Sciatic nerve (tissue), 2 donors: ENCODE results near the gene CNIH3. TPM values are rescaled to one million over a fixed set of nuclear protein-coding genes. Genes with fewer than 3 reads are reported as not detected.
"Not testable (repeated sequence)": the region's sequence is repeated elsewhere in the genome, so short reads cannot be mapped to it uniquely, and the experiment has no call there.

Experiments
- ATAC-seq: fragments of 200-7000 bp; cut with Tn5 transposase; one replicate; pipeline ENCODE4 v1.9.1; 2020; ENCODE audit warnings: mild to moderate bottlenecking, moderate library complexity
- DNase-seq: peaks from one replicate; pipeline ENCODE4 v3.0.0-alpha.2; 2020; ENCODE audit warnings: low spot score
- intact Hi-C: fragments of 100-400 bp; cut with DNase I; formaldehyde crosslinking; loops from one replicate; pipeline ENCODE4 v1.14.2; 2022
- total RNA-seq: library from RNA; stranded (reverse); fragmentation: NEBNext Ultra II Directional; extraction: Animal tissue kit (Norgen Biotek cat#: 25700); gene quantifications from one replicate; pipeline ENCODE4 v1.2.1, GENCODE V29; 2021
- donor health status: DM: no; HTN: no; CAD: no.
- donor health status: DM: no; HTN: no; CAD: no.

CNIH3 gene
- total RNA-seq, 1 donor from 2014 or later = 6.7 TPM

- intact Hi-C loops = no loop called here
- ATAC-seq = no peak
- no peak for DNase-seq
These were observed 89.5 kb downstream of the CNIH3 start for GRCh38 chr1:224705578-224705977.

DNA sequence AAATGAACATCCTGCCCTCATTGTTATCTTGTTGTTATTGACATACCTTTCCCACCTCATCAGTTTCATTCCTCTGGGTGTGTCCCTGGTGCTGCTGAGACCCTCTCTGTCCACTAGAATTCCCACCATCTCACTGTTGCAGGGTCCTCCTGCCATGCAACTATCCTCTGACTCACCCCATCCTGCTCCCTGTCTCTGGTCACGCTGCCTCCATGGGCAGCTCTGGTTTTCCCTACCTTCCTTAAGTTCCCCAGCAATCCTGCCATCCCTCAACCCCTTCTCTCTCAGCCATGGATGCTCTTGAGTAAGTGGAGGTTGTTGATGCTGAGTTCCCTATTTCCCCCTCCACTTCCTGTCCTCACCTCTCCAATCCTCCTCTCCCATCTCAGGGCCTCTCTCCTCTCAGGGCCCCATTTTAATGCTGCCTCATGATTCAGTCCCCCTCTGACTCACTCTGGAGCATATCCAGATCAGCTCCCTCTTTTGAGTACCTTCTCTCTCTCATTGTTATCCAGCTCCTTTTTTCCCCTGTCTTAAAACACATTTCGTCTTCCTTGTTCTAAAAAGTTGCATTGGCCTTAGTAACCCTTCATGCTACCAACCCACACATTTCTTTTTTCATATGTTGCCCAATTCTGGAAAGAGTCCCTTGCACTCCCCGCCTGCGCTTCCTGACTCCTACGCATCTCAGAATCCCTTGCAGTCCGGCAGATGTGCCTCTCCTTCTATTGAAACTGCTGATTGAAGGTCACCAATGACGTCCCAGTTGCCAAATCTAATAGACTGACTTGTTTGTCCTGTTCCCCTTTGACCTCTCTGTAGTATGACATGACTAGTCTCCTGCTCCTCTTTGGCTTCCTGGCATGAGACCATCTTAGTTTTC is 92.0 kb downstream of the CNIH3 start:
- DNase-seq (no peak), ATAC-seq (no peak)
- intact Hi-C loops = no loop called here

DNA sequence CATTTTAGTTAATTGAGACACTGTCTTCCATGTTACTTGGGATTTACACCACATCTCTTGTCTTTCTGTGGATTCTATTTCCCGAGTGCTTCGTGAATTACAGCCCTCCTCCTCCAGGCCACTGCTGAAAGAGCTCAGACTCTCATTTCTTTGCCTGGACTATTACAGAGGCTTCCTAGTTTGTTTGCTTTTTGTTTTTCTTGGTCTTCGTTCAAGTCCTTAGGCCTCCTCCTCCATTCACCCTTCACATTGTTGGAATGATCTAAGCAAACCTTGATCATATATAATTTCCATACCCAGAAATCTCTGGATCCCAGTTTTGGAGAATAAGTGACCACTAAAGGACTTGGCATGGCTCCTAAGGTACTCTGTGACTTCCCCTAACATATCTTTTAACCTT is 94.1 kb downstream of the CNIH3 start:
- no peak for DNase-seq
- no peak for ATAC-seq
- intact Hi-C loops = no loop called here

DNA sequence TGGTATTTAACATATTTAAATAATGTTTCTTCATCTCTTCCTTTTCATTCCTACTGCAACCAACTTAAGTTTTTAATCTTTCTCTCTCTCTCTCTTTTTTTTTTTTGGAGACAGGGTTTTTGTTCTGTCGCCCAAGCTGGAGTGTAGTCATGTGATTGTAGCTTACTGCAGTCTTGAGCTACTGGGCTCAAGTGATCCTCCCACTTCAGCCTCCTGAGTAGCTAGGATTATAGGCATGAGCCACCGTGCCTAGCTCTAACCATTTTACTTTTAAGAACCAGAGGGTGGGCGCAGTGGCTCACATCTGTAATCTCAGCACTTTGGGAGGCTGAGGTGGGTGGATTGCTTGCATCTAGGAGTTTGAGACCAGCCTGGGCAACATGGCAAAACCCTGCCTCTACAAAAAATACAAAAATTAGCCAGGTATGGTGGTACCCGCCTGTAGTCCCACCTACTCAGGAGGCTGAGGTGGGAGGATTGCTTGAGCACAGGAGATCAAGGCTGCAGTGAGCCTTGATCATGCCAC is 95.2 kb downstream of the CNIH3 start:
- DNase-seq, ATAC-seq, intact Hi-C loops: not testable (repeated sequence)

DNA sequence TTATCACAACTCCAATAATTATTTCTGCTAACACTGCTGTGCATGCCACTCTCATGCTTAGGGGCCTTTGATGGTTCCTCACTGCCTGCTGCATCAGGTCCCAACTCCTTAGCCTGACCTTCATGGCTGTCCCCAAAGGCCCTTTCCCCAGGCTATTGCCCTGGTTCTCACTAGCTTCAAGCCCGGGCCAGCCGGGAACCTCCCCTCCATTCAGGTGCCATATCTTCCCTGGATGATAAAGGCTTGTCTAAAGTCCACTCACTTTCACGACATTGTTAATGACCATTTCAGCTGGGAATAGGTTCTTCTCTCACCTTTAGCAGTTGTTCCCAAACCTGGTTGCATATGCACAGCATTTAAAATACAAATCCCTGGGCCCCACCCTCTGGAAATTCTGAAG is 95.8 kb downstream of the CNIH3 start:
- no peak for ATAC-seq
- DNase-seq = no peak
- intact Hi-C loops = no loop called here

DNA sequence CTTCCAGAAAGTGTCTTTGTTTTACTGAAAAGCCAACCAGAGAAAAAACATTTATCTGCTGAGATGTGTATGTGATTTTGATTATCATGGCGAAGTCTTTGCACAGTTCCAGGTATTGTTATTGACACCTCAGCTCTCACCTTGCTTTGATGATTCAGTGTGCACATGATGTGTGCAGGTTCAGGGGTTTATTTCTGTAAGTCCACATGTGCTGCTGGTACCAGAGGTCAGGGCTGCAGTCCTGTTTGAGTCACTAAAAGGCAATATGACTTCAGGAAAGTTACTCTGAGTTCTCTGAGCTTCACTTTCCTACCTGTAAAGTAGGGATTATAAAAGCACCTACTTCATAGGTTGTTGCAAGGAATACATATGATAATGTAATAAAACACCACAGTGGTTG is 97.1 kb downstream of the CNIH3 start:
- DNase-seq (no peak), ATAC-seq (no peak)
- intact Hi-C loops = no loop called here

DNA sequence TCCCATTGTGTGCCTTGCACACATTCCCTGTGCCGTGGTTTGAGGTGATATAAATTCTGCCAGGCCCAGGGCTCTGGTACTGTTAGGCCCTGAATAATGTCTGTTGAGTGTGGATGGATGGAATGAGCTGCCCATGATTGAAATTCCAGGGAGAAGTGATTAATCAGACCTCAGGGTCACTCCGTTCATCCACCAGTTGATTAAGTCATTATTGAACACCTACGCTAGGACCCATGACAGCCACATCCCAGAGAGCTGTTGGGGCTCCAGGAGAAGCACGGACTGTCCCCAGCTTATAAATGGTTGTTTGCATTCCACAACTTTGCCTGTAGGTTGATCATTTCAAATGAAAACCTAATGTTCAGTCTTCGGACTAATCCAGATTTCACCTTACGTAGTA is 98.4 kb downstream of the CNIH3 start:
- no peak for ATAC-seq
- DNase-seq = no peak
- intact Hi-C loops = no loop called here

- ATAC-seq (no peak), DNase-seq (no peak)
- intact Hi-C loops = no loop called here
These were observed 102.4 kb downstream of the CNIH3 start for GRCh38 chr1:224718470-224719053.

GRCh38 chr1:224719716-224720115 is 103.6 kb downstream of the CNIH3 start:
- intact Hi-C loops = no loop called here
- DNase-seq (no peak), ATAC-seq (no peak)

DNA sequence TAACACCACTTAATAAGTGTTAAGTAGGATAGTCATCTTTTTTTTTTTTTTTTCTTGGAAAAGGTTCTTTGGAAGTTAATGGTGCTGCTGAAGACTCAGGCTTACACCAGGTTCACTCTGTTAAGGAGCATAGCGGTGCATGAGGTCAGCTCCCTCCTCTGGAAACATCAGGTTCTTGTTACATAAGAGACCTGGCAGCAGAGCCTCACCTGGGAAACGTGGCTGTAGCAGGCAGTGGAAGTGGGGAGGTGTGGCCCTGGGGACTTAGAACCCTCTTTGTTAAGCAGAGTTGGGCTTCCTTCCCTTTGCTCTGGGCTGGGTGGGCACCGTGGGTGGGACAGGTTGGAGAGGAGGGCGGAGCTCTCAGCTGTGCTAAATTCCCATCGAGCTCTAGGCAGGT is 104.1 kb downstream of the CNIH3 start:
- intact Hi-C loops = no loop called here
- ATAC-seq (no peak), DNase-seq (no peak)

- DNase-seq (no peak), ATAC-seq (no peak)
- intact Hi-C loops = no loop called here
These were observed 104.9 kb downstream of the CNIH3 start for GRCh38 chr1:224721000-224721399.

- ATAC-seq (no peak), DNase-seq (no peak)
- intact Hi-C loops = no loop called here
These were observed 106.7 kb downstream of the CNIH3 start for GRCh38 chr1:224722838-224723237.

DNA sequence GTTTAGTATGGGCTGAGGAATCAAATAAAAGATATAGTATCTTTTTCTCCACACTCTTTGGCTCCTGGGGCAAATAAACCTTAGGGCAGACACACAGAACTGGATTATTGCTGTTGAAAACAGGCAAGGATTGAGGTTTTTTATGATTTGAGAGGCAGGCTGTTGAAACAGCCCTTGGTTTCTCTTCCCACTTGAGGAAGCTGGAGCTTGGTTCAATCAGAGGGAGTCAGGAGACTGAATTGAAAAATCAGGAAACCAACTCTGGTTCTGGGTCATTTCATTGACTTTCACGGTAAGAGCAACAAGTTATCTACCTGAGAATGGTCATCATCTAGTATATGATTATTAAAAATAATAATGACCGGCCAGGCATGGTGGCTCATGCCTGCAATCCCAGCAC is 108.4 kb downstream of the CNIH3 start:
- ATAC-seq = no peak
- no peak for DNase-seq
- intact Hi-C loops = no loop called here

GRCh38 chr1:224726441-224727182 is 110.5 kb downstream of the CNIH3 start:
- DNase-seq (peak; percentile 66), ATAC-seq (peak; percentile 93)
- intact Hi-C loops = no loop called here

GRCh38 chr1:224727351-224728289 is 111.5 kb downstream of the CNIH3 start:
- DNase-seq = no peak
- intact Hi-C loops = no loop called here
- no peak for ATAC-seq

DNA sequence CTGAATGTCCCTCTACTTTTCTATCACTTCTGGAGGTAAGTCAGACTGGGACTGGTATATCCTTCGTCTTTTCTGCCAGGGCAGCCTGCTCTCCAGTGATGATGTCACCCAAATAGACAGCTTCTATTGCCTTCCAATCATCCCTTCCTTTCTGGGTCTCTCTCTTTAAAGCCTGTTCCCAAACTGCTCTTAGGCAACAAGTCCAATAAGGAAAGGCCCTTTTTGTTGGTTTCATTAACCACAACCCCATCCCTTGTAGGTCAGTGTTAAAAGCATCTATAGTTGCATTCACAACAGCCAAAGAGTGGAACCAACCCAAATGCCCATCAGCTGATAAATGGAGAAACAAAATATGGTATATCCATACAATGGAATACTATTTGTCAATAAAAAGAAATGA is 114.4 kb downstream of the CNIH3 start:
- no peak for DNase-seq
- intact Hi-C loops = no loop called here
- ATAC-seq = no peak

DNA sequence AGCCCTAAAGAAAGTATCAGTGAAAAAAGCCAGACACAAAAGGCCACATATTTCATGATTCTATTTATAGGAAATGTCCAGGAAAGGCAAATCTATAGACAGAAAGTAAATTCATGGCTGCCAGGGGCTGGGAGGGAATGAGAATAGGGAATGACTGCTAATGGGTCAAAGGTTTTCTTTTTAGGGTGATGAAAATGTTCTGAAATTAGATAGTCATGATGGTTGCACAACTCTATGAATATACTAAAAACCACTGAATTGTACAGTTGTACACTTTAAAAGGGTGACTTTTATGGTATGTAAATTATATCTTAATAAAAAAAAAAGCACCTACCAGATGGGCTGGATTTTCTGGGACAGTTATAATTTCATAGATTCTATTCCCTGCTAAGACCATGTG is 114.8 kb downstream of the CNIH3 start:
- DNase-seq = no peak
- ATAC-seq = no peak
- intact Hi-C loops = no loop called here

DNA sequence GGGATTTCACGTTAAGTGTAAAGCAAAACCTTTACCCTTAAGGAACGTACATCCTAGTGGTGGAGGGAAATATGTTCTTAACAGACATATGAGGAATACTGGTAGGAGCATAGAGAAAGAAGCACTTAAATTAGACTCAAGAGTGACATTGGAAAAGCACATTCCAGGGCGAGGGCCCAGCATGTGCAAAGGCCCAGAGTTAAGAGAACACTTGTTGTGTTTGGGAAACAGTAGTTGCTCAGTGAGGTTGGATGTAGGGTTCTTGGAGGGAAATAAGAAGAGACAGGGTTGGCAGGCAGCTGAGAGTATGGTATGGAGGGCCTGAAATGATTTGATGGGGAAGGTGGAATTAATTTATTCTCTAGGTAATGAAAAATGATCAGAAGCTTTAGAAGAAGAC is 115.5 kb downstream of the CNIH3 start:
- intact Hi-C loops = no loop called here
- ATAC-seq = no peak
- no peak for DNase-seq
